Frontal cortex (tissue), 4 donors: ENCODE results near the gene PRKAA1. TPM values are rescaled to one million over a fixed set of nuclear protein-coding genes. Genes with fewer than 3 reads are reported as not detected.

Source experiments
- DNase-seq, 2 donors: peaks; one replicate each; pipeline ENCODE4 v3.0.0; 2012; ENCODE audit warnings: low spot score in 2 of 2
- FAIRE-seq: peaks from 2 replicates; lab custom pipeline; 2012; peaks lifted over from hg19 to GRCh38; lab: Jason Lieb, UNC
- total RNA-seq: library from RNA; depleted of rRNA; stranded (reverse); fragments of >200 nt; gene quantifications from one replicate; pipeline ENCODE4 v1.2.3, GENCODE V29; 2014
- donor health status: control.
- donor health status: control.
- donor health status: control.

PRKAA1 gene
- total RNA-seq, result 61.1 TPM

GRCh38 chr5:40798012-40798800 is at the start of gene PRKAA1:
PRKAA1 (minus strand) TSS chr5:40798374; CDS start chr5:40798189, 185 bp downstream.
- FAIRE-seq (no peak), DNase-seq (peak; percentile 91 to 95)

DNA sequence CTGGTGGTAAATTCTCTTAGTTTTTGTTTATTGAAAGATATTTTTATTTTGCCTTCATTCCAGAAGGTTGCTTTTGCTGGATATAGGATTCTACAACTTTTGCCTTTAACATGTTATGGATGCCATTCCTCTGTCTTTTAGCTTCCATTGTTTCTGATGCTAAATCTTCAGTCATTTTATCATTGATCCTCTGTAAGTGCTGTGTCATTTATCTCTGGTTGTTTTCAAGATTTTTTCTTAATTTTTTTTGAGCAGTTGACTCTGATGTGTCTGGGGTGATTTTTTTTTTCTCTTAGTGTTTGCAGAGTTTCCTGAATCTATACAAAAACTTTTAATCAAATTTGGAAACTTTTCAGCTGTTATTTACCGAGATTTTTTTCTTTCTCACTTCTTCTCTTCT is 49.4 kb upstream of the PRKAA1 start:
- no peak for DNase-seq
- FAIRE-seq, result no peak

DNA sequence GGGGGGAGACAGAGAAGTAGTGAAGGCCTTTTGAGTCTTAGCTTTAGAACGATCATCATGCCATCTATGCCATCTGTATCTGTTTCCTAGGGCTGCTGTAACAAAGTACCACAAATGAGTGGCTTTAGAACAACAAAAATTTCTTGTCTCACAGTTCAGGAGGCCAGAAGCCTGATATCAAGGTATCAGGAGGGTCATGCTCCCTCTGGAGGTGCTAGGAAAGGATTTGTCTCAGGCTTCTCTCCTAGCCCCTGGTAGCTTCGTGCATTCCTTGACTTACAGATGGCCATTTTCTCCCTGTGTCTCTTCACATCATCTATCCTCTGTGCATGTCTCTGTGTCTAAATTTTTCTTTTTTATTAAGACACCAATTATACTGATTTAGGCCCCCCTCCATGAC is 48.2 kb upstream of the PRKAA1 start:
- no peak for FAIRE-seq
- no peak for DNase-seq

DNA sequence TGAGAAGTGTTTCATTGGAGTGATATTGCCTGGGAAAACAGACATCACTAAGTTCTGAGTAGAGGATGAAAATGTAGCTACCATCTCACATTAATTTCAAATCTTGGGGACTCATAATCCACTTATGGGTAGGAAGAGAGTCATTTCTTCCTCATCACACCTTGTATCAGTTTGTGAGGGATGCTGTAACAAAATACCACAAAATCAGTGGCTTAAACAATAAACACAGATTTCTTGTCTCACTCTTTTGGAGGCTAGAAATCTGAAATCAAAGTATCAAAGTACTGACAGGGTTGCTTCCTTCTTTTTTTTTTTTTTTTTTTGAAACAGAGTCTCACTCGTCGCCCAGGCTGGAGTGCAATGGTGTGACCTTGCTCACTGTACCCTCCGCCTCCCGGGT is 46.4 kb upstream of the PRKAA1 start:
- no peak for FAIRE-seq
- DNase-seq, result no peak

DNA sequence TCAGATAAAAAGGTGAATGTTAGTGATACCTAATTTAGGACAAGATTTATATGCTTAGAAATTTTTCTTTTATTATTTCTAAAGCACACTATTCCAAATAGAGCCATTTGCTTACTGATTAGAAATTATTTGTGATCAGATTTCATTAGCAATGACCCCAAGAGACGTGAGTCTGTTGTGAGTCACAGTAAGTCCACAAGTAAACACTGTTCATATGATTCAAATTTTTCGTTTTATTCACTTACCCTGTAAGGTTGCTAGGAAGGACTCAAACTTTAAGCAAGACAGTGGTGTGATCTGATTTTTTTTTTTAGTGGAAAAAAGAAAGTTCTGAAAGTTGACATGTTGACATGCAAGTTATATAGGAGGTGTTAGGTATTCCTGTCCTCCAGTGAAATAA is 44.2 kb upstream of the PRKAA1 start:
- FAIRE-seq (no peak), DNase-seq (no peak)

DNA sequence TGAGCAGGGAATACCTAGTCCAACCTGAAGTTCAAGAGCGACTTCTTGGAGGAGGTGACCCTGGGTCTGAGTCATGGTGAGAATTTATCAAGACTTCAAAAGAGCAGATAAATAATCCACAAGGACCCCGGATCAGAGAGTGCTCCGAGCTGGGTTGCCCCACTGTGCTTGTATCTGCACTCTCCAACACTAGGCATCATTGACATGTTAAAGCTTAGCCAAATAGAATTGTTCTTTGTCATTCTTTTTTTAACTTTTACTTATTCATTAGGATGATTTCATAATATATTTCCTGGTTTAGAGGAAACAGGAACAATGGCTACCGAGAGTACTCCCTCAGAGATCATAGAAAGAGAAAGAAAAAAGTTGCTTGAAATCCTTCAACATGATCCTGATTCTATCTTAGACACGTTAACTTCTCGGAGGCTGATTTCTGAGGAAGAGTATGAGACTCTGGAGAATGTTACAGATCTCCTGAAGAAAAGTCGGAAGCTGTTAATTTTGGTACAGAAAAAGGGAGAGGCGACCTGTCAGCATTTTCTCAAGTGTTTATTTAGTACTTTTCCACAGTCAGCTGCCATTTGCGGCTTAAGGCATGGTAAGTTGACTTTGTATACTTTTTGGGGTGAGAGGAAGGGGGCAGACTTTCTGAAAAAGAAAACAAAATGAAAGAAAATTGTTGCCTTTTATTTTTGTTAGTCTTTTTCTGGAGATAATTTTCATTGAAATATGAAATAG is 43.1 kb upstream of the PRKAA1 start, which contains the start of gene CARD6:
TSS of gene CARD6 (plus strand) at position 300 of the 738 bp plus-strand sequence. CDS start at position 316, 16 bp downstream.
- no peak for FAIRE-seq
- DNase-seq, result no peak

DNA sequence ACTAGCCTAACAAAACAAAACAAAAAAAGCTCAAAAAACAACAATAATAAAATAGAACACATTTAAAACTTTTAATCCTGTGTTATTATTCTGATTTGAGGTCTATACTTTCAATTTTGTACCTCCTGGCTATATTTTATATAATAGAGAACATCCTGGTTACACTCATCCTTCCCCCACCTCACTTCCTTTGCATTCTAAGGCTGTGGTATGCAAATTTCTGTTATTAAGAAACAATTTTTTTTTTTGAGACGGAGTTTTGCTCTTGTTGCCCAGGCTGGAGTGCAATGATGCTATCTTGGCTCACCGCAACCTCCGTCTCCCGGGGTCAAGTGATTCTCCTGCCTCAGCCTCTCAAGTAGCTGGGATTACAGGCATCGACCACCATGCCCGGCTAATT is 39.9 kb upstream of the PRKAA1 start:
- DNase-seq (no peak), FAIRE-seq (no peak)

GRCh38 chr5:40834849-40835787 is 36.9 kb upstream of the PRKAA1 start, which contains the start of gene RPL37:
RPL37 (minus strand) TSS chr5:40835222; CDS start chr5:40835185, 37 bp downstream.
- FAIRE-seq, result no peak

GRCh38 chr5:40834391-40834848 is 36.2 kb upstream of the PRKAA1 start:
- FAIRE-seq (no peak), DNase-seq (no peak)

More at GRCh38 chr5:40834849-40835787, 36.9 kb upstream of the PRKAA1 start, which contains the start of gene RPL37:
- peak; percentile 67 to 85 for DNase-seq

- DNase-seq (no peak), FAIRE-seq (no peak)
These were observed 35.6 kb upstream of the PRKAA1 start for GRCh38 chr5:40833712-40834229.

DNA sequence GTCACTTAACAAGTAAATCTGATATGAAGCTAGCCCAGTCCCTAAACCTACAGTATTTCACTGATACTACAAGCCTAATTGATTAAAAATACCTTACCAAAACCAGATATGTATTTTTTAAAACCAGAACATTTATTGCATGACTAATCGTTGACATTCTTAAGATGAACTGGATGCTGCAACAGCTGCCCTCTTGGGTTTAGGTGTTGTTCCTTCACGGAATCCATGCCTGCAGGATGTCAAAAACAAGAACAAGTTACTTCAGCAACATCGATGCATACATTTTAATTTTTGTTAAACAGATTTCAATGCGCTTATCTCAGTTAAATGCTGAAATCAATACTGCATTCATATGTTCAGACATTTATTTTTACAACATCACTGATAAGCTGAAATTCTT is 34.2 kb upstream of the PRKAA1 start:
- DNase-seq (no peak), FAIRE-seq (no peak)

- no peak for FAIRE-seq
- no peak for DNase-seq
These were observed 33.4 kb upstream of the PRKAA1 start for GRCh38 chr5:40831346-40832210.

GRCh38 chr5:40829748-40830533 is 31.8 kb upstream of the PRKAA1 start:
- DNase-seq (no peak), FAIRE-seq (no peak)

DNA sequence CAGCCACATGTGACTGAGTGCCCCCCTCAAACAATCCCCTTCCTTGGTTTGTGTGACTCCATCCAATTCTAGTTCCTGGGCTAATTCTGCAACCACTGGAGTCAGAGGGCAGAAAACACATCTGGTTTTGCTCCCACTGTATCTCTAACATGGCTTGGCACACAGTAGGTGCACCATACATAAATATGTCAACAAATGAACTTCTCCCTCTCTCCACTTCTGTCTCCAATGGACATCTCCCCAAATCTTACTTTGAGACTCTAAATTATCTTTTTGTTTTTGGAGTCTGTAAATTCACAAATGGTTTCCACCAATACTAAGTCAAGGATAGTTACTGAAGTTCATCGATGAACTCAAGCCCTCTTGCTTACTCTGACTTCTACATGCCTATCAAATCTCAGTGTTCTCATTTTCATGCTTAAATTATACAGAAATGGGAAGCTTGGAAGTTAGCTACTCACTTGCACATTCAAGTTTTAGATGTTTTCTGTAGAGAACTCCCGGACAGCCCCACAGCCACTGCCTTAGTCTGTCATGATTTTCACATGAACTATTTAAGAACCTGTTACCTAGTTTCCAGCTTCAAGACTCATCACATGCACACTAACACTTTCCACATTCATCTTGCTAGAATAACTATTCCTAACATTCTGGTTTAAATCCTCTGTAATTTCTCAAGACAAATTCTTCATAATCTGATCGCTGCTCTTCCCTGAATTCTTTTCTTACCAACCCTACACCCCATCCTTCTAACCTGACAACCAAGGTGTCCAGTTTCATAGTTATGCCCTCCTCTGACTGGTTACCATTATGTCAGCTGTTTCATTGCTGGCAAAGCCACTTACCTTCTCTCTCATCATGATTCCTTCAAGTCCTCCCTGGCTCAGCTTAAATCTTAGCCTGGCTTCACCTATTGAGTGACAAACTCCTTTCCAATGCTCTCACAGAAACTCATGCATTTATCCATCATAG is 30.8 kb upstream of the PRKAA1 start:
- FAIRE-seq (no peak), DNase-seq (no peak)

DNA sequence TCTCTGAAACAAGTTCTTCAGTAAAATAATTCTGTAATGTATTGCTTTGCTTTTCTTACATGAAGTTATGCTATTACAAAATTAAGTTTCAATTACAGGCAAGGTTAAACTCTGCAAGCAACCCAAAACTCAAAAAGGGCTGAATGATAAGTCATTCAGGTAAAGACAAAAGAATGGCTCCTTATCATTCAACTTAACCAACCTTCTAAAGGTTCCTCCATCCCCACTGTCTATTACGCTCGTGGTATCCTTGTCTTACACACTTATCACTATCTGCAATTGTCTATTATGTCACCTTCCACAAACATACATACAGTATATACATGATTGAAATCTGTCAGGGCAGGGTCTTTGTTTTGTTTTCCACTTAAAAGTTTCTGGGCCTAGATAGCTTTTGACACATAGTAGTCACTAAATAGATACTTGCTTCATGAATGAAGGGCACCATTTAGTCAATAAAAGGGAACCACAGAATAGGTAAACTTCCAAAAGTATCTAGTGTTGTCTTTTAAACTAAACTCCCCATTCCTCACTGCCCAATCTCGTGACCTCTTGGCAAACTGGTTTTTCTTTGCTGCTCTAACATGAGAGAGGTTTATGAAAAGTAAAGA is 30.0 kb upstream of the PRKAA1 start:
- DNase-seq (no peak), FAIRE-seq (no peak)
